Measurements from ENCODE around the gene RNF32.
A peak's percentile ranks its signal among the peaks of the same experiment; 100 is the strongest.
"Not testable (repeated sequence)": the region's sequence is repeated elsewhere in the genome, so short reads cannot be mapped to it uniquely, and the experiment has no call there.

Gene RNF32

GRCh38 chr7:156675721-156676120 is 35.1 kb downstream of the RNF32 start:
- no peak for DNase-seq (ENCODE audit: low spot score)

GRCh38 chr7:156676263-156676662 is 35.7 kb downstream of the RNF32 start:
- DNase-seq (ENCODE audit: low spot score) = no peak

GRCh38 chr7:156677374-156678054 is 36.9 kb downstream of the RNF32 start:
- no peak for DNase-seq (ENCODE audit: low spot score)

- DNase-seq (ENCODE audit: low spot score) = peak; percentile 17
Measured at GRCh38 chr7:156680281-156680680, 39.7 kb downstream of the RNF32 start.

DNA sequence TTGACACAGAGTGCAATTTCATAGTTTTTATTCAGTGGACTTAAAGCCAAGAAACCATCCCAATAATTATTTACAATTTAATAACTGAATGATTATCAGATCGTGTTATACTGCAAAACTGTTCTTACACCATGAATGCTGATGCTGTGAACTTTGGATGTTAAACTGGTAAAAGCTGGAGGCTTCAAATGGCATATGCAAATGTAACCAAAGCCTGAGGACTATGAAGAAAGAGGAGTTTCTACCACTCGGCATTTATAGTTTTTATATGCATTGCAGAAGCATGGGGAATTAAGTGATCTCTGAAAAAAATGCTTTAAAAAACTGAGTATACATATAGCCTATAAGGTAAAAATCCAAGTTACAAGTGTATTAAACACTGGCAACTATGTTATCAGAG is 42.4 kb downstream of the RNF32 start:
- no peak for DNase-seq (ENCODE audit: low spot score)

DNA sequence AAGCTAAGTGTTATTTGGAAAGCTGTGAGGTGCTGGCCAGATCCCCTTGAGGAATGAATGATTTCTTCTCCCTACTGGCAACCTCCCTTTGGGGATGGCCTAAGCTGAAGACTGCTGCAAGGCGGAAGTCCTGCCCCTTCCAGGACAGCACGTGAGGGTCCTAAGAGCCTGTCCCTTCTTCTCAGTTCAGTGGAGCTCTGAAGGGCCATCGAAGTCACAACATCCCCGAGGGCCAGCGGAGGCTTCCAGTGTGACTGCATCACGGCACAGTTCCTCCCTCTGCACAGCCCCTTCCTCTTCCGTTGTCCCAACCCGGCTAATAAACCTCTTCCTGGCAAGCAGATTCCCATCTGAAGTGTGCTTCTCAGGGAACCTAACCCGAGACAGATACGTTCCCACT is 43.7 kb downstream of the RNF32 start:
- DNase-seq (ENCODE audit: low spot score) = no peak

DNA sequence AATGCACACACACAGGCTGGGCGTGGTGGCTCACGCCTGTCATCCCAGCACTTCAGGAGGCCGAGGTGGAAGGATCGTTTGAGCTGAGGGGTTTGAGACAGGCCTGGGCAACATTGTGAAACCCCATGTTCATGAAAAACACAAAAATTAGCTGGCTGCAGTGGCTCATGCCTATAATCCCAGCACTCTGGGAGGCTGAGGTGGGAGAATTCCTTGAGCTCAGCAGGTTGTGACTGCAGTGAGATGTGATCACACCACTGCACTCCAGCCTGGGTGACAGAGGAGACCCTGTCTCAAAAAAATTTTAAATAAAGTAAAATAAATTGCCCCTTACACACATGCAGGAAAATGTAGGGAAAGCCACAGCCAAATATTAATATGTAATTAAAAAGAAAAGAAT is 44.1 kb downstream of the RNF32 start:
- DNase-seq (ENCODE audit: low spot score) = no peak

- DNase-seq (ENCODE audit: low spot score) = no peak
Measured at GRCh38 chr7:156691764-156692163, 51.2 kb downstream of the RNF32 start.

- DNase-seq (ENCODE audit: low spot score) = no peak
Measured at GRCh38 chr7:156692849-156693248, 52.3 kb downstream of the RNF32 start.

GRCh38 chr7:156693627-156694026 is 53.1 kb downstream of the RNF32 start:
- DNase-seq (ENCODE audit: low spot score) = no peak

GRCh38 chr7:156697283-156697682 is 56.7 kb downstream of the RNF32 start:
- not testable (repeated sequence) for DNase-seq (ENCODE audit: low spot score)

DNA sequence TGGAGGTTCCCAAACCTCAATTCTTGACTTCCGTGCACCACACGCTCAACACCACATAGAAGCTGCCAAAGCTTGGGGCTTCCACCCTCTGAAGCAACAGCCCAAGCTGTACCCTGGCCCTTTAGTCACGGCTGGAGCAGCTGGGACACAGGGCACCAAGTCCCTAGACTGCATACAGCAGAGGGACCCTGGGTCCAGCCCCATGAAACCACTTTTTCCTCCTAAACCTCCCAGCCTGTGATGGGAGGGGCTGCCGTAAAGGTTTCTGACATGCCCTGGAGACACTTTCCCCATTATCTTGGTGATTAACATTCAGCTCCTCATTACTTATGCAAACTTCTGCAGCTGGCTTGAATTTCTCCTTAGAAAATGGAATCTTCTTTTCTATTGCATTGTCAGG is 57.9 kb downstream of the RNF32 start:
- DNase-seq (ENCODE audit: low spot score) = not testable (repeated sequence)

DNA sequence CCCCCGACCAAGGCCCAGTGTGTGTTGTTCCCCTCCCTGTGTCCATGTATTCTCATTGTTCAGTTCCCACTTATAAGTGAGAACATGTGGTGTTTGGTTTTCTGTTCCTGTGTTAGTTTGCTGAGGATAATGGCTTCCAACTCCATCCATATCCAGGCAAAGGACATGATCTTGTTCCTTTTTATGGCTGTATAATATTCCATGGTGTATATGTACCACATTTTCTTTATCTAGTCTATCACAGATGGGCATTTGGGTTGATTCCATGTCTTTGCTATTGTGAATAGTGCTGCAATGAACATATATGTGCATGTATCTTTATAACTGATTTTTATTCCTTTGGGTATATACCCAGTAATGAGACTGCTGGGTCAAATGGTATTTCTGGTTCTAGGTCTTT is 61.2 kb downstream of the RNF32 start:
- not testable (repeated sequence) for DNase-seq (ENCODE audit: low spot score)

DNA sequence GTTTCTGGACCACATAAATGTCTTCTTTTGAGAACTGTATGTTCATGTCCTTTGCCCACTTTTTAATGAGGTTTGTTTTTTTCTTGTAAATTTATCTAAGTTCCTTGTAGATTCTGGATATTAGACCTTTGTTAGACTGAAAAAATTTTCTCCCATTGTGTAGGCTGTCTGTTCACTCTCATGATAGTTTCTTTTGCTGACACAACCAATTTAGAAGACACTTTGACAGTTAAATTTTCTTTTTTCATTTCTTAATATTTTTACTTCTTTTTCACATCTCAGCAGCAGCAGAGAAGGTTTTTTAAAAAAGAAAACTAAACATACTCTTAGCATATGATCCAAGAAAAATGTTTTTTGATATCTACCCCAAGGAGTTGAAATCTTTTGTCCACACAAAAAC is 61.8 kb downstream of the RNF32 start:
- DNase-seq (ENCODE audit: low spot score) = no peak

DNA sequence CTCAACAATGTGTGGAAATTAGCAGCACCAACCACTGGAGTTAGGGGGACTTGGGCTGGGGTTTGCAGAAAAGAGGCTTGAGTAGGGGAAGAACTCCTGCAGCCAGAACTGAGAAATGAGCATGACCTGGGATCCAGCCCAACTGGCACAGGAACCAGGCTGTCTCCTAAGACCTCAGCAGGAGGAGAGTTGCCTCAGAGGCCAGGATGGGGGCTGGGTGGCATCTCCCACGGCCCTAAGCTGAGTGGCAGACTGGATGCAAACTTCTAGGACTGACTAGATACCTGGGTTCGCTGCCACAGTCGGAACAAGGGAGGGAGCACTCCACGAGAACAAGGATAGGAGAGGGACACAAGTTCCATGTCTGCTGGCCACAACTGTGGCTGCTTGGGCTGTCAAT is 62.6 kb downstream of the RNF32 start:
- no peak for DNase-seq (ENCODE audit: low spot score)

DNA sequence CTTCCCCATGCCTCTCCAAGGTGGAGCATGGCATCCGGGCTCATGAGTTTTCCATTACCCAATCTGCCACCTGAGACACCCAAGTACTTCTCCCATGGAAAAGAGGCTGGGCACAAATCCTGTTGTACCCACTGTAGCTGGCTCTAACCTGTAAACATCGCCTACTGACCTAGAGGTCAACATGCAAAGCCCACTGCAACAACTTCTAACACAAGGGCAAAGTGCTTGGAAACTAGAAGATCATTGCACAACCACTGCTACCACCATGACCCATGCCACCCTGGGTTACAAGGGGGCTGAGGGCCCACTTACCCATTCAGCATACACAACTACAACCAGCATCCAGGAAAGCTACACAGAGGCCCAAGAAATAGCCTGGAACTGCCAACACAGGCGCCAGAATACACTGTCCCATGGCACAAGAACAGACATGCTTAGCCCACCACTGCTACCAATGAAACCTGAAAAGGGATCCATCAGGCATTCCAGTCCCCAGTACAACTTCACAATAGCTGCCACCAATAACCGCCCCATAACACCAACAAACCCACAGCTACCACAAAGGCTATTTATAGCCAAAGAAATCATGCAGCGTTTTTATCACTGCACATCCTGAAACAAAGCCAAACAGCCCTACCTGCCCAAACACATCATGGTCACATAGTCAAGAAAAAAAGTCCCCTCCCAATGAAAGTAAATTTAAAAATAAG is 63.4 kb downstream of the RNF32 start:
- no peak for DNase-seq (ENCODE audit: low spot score)

GRCh38 chr7:156722043-156722826 is 81.7 kb downstream of the RNF32 start:
- no peak for DNase-seq (ENCODE audit: low spot score)

- no peak for DNase-seq (ENCODE audit: low spot score)
Measured at GRCh38 chr7:156725073-156725472, 84.5 kb downstream of the RNF32 start.

- no peak for DNase-seq (ENCODE audit: low spot score)
Measured at GRCh38 chr7:156725936-156726335, 85.4 kb downstream of the RNF32 start.

Data from RKO (cell line).